H1 (cell line): Measurements from ENCODE around the gene UTRN. TPM values are rescaled to one million over a fixed set of nuclear protein-coding genes. Genes with fewer than 3 reads are reported as not detected.

ENCODE experiments used
- ASH2L ChIP-seq: fragments of 200-600, 300-600 bp; sonication (generic); IDR thresholded peaks from one replicate; pipeline ENCODE4 v1.7.1; 2017; ENCODE audit warnings: low read length
- CBX5 ChIP-seq: fragments of 300-800, 300-1000 bp; sonication (generic); IDR thresholded peaks from 2 replicates; pipeline ENCODE4 v1.7.1; 2016; ENCODE audit warnings: antibody characterized with exemption, low read length, low read depth
- CHD7 ChIP-seq: fragments of 300-600 bp; sonication (generic); IDR thresholded peaks from 2 replicates; pipeline ENCODE4 v1.7.1; 2012; ENCODE audit warnings: low read length, moderate library complexity, mild to moderate bottlenecking, inconsistent platforms; ENCODE audit not compliant: insufficient replicate concordance
- FOSL1 ChIP-seq: IDR thresholded peaks from 2 replicates; pipeline ENCODE4 v1.6.1; 2011; ENCODE audit warnings: mild to moderate bottlenecking, low read depth, low read length, moderate library complexity; ENCODE audit not compliant: insufficient read depth
- MAFK ChIP-seq: IDR thresholded peaks from 2 replicates; pipeline ENCODE4 v1.6.1; 2012; ENCODE audit warnings: low read depth, mild to moderate bottlenecking, improper control_type of control experiment, low read length
- NANOG ChIP-seq: IDR thresholded peaks from 2 replicates; pipeline ENCODE4 v1.6.1; 2011; ENCODE audit warnings: low read length, low read depth, mild to moderate bottlenecking, inconsistent platforms; ENCODE audit not compliant: insufficient read depth, poor library complexity, severe bottlenecking
- RAD21 ChIP-seq, 2 experiments: IDR thresholded peaks in 1 of 2; conservative IDR thresholded peaks in 1 of 2; 2 replicates each; pipeline ENCODE4 v1.6.1; 2011; ENCODE audit warnings: low read depth in 2 of 2, low read length in 2 of 2, improper control_type of control experiment in 1 of 2, inconsistent platforms in 1 of 2, mild to moderate bottlenecking in 1 of 2, moderate library complexity in 1 of 2
- RNF2 ChIP-seq: fragments of 200-900, 300-1000 bp; sonication (generic); IDR thresholded peaks from 2 replicates; pipeline ENCODE4 v1.7.1; 2016; ENCODE audit warnings: borderline replicate concordance, low read depth, mild to moderate bottlenecking, antibody characterized with exemption, low read length; ENCODE audit not compliant: poor library complexity, severe bottlenecking; ENCODE audit errors: missing control alignments
- RXRA ChIP-seq: IDR thresholded peaks from 2 replicates; pipeline ENCODE4 v1.6.1; 2011; ENCODE audit warnings: low read depth, mild to moderate bottlenecking, low read length, moderate library complexity; ENCODE audit not compliant: insufficient read depth
- SIN3A ChIP-seq, 2 experiments: IDR thresholded peaks in 1 of 2; conservative IDR thresholded peaks in 1 of 2; 2 replicates each; pipeline ENCODE4 v1.6.1; 2011 to 2012; ENCODE audit warnings: low read length in 2 of 2, improper control_type of control experiment in 1 of 2, low read depth in 1 of 2, mild to moderate bottlenecking in 1 of 2
- TCF12 ChIP-seq: IDR thresholded peaks from 2 replicates; pipeline ENCODE4 v1.6.1; 2011; ENCODE audit warnings: low read depth, mild to moderate bottlenecking, low read length
- polyA plus RNA-seq, 7 experiments: library from polyadenylated mRNA; depleted of rRNA in 3 of 7; stranded (reverse) in 5 of 7; unstranded in 2 of 7; fragments of >200 nt in 5 of 7; fragments of 200-250 nt in 2 of 7; gene quantifications; 1 replicate in 5 of 7; 2 replicates in 1 of 7; 4 replicates in 1 of 7; pipeline versions ENCODE4 v1.2.1 to v1.2.3, GENCODE V29; 2011 to 2013; ENCODE audit warnings: missing spikeins in 2 of 7, mixed read lengths in 2 of 7
- total RNA-seq: library from RNA; stranded (reverse); fragmentation: NEBNext Ultra II Directional; extraction: Animal tissue kit (Norgen Biotek cat#: 25700); gene quantifications from 2 replicates; pipeline ENCODE4 v1.2.1, GENCODE V29; 2021

The UTRN gene
- total and polyA plus RNA-seq, 2 of the 8 experiments (the other 6 are each of a cell fraction or from before 2014, with no cell fraction given), result 25.0 to 112 TPM

- TF ChIP-seq CHD7, result no peak
- no peak for TF ChIP-seq RXRA
- no peak for TF ChIP-seq ASH2L
- no peak for TF ChIP-seq MAFK
- TF ChIP-seq RNF2, result no peak
- no peak for TF ChIP-seq CBX5
- TF ChIP-seq RAD21 (IDR thresholded peaks at IDR 0.05 in 1 of 2, conservative IDR thresholded peaks at IDR 0.05 in 1 of 2; ENCODE audit: low read depth in 2 of 2, low read length in 2 of 2), result no peak
- no peak for TF ChIP-seq NANOG
- no peak for TF ChIP-seq SIN3A (conservative IDR thresholded peaks at IDR 0.05 in 1 of 2, IDR thresholded peaks at IDR 0.05 in 1 of 2; ENCODE audit: low read depth in 1 of 2, low read length in 2 of 2)
- no peak for TF ChIP-seq FOSL1
- TF ChIP-seq TCF12, result no peak
Measured at GRCh38 chr6:144305985-144306384, 20.9 kb downstream of the UTRN start (continued).
